Measurements from ENCODE around the gene TOR4A. TPM values are rescaled to one million over a fixed set of nuclear protein-coding genes. Genes with fewer than 3 reads are reported as not detected.

Gene TOR4A
- total and polyA plus RNA-seq, 2 donors (not counting 1 experiment from before 2014, with no cell fraction given), result 8.3 to 15.3 TPM

GRCh38 chr9:137320555-137321384 lies 43.2 kb downstream of the TOR4A start:
- TF ChIP-seq CTCF (IDR thresholded peaks at IDR 0.05) (no peak), EZH2 (IDR thresholded peaks at IDR 0.05; ENCODE audit: borderline replicate concordance, insufficient read depth, low read depth, low read length, poor library complexity, severe bottlenecking) (no peak)
- DNase-seq, result peak; percentile 74

More at GRCh38 chr9:137320555-137321384, 43.2 kb downstream of the TOR4A start:
- Histone ChIP-seq H3K36me3 (replicated peaks in 1 of 2; ENCODE audit: control extremely low read depth in 1 of 2, control insufficient read depth in 1 of 2, extremely low read depth in 1 of 2, insufficient read depth in 2 of 2, low read length in 1 of 2) (no peaks in the 10 kb centered on the region), H3K4me2 (replicated peaks; ENCODE audit: low read depth, low read length, poor library complexity, severe bottlenecking) (peak overlapping the region; percentile 98), H3K4me3 (ENCODE audit: control extremely low read depth in 1 of 5, extremely low read depth in 1 of 5, insufficient read depth in 1 of 5, low read depth in 2 of 5, low read length in 4 of 5) (peak overlapping the region in 4 of 5 experiments; percentile 34 to 67 (median 51)), H3K27ac (ENCODE audit: low read length in 2 of 2) (peak overlapping the region; percentile 60 to 69), H3K9ac (ENCODE audit: low read length) (peak overlapping the region; percentile 62), H3K27me3 (replicated peaks in 1 of 4; ENCODE audit: control extremely low read depth in 1 of 4, control insufficient read depth in 3 of 4, insufficient read depth in 4 of 4, low read length in 3 of 4) (peaks cover 0 to 7% (median 3%) of the 10 kb centered on the region in 4 experiments), H3K9me3 (ENCODE audit: control extremely low read depth in 1 of 3, control insufficient read depth in 2 of 3, insufficient read depth in 1 of 3, low read length in 2 of 3) (peaks cover 0 to 6% (median 0%) of the 10 kb centered on the region in 3 donors), H4K20me1 (ENCODE audit: control insufficient read depth, insufficient read depth, low read length, poor library complexity, severe bottlenecking) (no peaks in the 10 kb centered on the region), H2AFZ (ENCODE audit: insufficient read depth, low read depth, low read length, poor library complexity, severe bottlenecking) (peak overlapping the region; percentile 71), H3K79me2 (ENCODE audit: control insufficient read depth, insufficient read depth, low read length) (no peaks in the 10 kb centered on the region), H3K4me1 (ENCODE audit: control insufficient read depth in 2 of 2, insufficient read depth in 2 of 2, low read length in 2 of 2) (peaks cover 26 to 34% of the 10 kb centered on the region in 2 donors)
- H3K27me3 Mint-ChIP-seq, result no peaks in the 10 kb centered on the region
- no peaks in the 10 kb centered on the region for H3K9me3 Mint-ChIP-seq (ENCODE audit: insufficient read depth)
- ATAC-seq (ENCODE audit: low read depth), result peak; percentile 78
- peak overlapping the region; percentile 73 for H3K4me3 Mint-ChIP-seq
- ChIA-PET CTCF (interaction anchor here (0.9 to 2.8 kb wide), 4 partner anchors 15 to 138 kb away, joined by 3 to 25 read pairs (median 6); partner anchors contain the start of genes NRARP and NSMF), POLR2A (interaction anchor here (1.0 to 1.8 kb wide), 2 partner anchors 17 to 19 kb away, joined by 4 to 6 read pairs; partner anchors contain the start of gene NRARP)
- peaks cover 18% of the 10 kb centered on the region for H3K4me1 Mint-ChIP-seq
- WGBS (ENCODE audit: insufficient coverage), result 9% methylated on average over 23 of the region's 24 CpGs
- H3K27ac Mint-ChIP-seq, result peak overlapping the region; percentile 84
- intact Hi-C loops (cut with micrococcal nuclease), result loop anchor here (1.0 kb wide), 1 partner anchor 44 kb away; no protein-coding TSS in a partner anchor

Measured in B cell (primary cell).